ENCODE data around the gene SUB1.
"Not testable (repeated sequence)": the region's sequence is repeated elsewhere in the genome, so short reads cannot be mapped to it uniquely, and the experiment has no call there.

The SUB1 gene

DNA sequence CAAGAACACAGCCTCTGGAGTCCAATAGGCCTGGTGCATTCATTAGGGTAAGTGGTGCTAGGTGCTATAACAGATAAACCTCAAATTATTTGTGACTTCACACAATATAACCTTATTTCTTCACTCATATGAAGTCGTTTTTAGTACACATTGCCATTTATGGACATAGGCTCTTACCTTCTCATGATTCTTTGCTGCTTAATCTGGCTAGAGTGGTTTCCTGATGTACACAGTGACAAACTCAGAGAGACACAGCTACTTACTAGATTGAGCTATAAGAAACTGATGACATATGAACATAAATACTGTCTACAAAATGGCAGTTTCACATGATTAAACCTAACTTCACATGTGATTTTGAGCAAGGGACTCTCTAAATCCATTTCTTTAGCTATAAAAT, 14.2 kb upstream of the SUB1 start:
- peak overlapping the region; percentile 15; the same call in 1 of the 2 replicates for H3K4me3 ChIP-seq (ENCODE audit: low read depth, low read length)
- DNase-seq (ENCODE audit: low read depth), result no peak
- no peak for TF ChIP-seq CTCF (IDR thresholded peaks at IDR 0.05; ENCODE audit: low read depth, low read length, missing control alignments)

GRCh38 chr5:32572778-32573480, 12.4 kb upstream of the SUB1 start:
- H3K4me3 ChIP-seq (ENCODE audit: low read depth, low read length), result peak overlapping the region; percentile 30; the same call in 1 of the 2 replicates
- no peak for TF ChIP-seq CTCF (IDR thresholded peaks at IDR 0.05; ENCODE audit: low read depth, low read length, missing control alignments)
- peak; percentile 94 for DNase-seq (ENCODE audit: low read depth)

GRCh38 chr5:32573481-32573854, 11.9 kb upstream of the SUB1 start:
- not testable (repeated sequence) for DNase-seq (ENCODE audit: low read depth)
- peak overlapping the region; percentile 11; the same call in 1 of the 2 replicates for H3K4me3 ChIP-seq (ENCODE audit: low read depth, low read length)

GRCh38 chr5:32574540-32575175, 10.7 kb upstream of the SUB1 start:
- H3K4me3 ChIP-seq (ENCODE audit: low read depth, low read length), result no peak overlapping the region
- no peak for DNase-seq (ENCODE audit: low read depth)
- no peak for TF ChIP-seq CTCF (IDR thresholded peaks at IDR 0.05; ENCODE audit: low read depth, low read length, missing control alignments)

GRCh38 chr5:32578363-32578762, 7.0 kb upstream of the SUB1 start:
- no peak for DNase-seq (ENCODE audit: low read depth)
- TF ChIP-seq CTCF (IDR thresholded peaks at IDR 0.05; ENCODE audit: low read depth, low read length, missing control alignments), result no peak
- no peak overlapping the region for H3K4me3 ChIP-seq (ENCODE audit: low read depth, low read length)

GRCh38 chr5:32578764-32579163, 6.6 kb upstream of the SUB1 start:
- TF ChIP-seq CTCF (IDR thresholded peaks at IDR 0.05; ENCODE audit: low read depth, low read length, missing control alignments), result no peak
- no peak for DNase-seq (ENCODE audit: low read depth)

DNA sequence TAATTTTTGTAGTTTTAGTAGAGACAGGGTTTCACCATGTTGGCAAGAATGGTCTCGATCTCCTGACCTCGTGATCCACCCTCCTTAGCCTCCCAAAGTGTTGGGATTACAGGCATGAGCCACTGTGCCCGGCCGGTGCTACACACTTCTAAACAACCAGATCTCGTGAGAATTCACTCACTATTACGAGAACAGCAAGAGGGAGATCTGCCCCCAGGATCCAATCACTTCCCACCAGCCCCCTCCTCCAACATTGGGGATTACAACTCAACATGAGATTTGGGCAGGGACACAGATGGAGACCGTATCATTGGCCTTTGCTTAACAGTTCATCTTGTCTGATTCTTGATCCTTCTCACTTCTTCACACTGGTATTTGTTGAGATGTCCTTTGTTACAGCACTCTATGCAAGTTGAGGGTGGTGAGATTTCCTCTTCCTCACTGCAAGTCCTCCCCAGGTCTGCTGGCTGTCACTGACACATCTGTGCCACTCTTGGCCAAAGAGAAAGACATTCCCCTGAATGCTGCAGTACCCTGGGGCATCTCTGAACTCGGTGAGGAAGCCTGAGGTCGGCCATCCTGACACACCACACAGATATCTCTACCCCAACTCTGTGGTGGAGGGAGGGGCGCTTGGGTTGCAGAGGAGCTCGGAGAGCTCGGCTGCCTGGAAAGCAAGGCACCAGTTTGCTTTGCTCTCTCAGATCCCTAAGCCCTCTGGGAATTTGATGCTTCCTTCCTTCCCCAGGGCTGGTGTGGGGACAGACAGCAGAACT, 4.2 kb upstream of the SUB1 start:
- TF ChIP-seq CTCF (IDR thresholded peaks at IDR 0.05; ENCODE audit: low read depth, low read length, missing control alignments), result no peak
- H3K4me3 ChIP-seq (ENCODE audit: low read depth, low read length), result no peak overlapping the region
- DNase-seq (ENCODE audit: low read depth), result no peak

More at GRCh38 chr5:32578764-32579163, 6.6 kb upstream of the SUB1 start:
- no peak overlapping the region for H3K4me3 ChIP-seq (ENCODE audit: low read depth, low read length)
